Measurements from ENCODE around the gene SULT1C4. TPM values are rescaled to one million over a fixed set of nuclear protein-coding genes. Genes with fewer than 3 reads are reported as not detected.

Gene SULT1C4
- total and polyA plus RNA-seq, 2 of the 8 experiments (the other 6 are each of a cell fraction or from before 2014, with no cell fraction given), result 1.5 to 2.1 TPM

GRCh38 chr2:108367561-108368175 lies 10.1 kb upstream of the SULT1C4 start:
- no peak overlapping the region for H3K23ac ChIP-seq (ENCODE audit: insufficient read length)
- no peak overlapping the region for H4K91ac ChIP-seq (replicated peaks; ENCODE audit: insufficient read length, low read length)
- no peak overlapping the region for H3K4ac ChIP-seq (replicated peaks; ENCODE audit: insufficient read length, low read depth, low read length)
- H2BK15ac ChIP-seq (ENCODE audit: low read length), result no peak overlapping the region
- H3K14ac ChIP-seq (ENCODE audit: insufficient read length), result no peak overlapping the region
- no peaks in the 10 kb centered on the region for H3K9me3 ChIP-seq (ENCODE audit: insufficient read depth in 2 of 2, low read depth in 1 of 2, low read length in 1 of 2)
- no peak overlapping the region for H2AK5ac ChIP-seq (ENCODE audit: low read depth, low read length)
- H2BK12ac ChIP-seq (ENCODE audit: low read depth, low read length), result no peak overlapping the region
- H3K18ac ChIP-seq (ENCODE audit: extremely low read depth, low read length), result no peak overlapping the region
- H3K27ac ChIP-seq (ENCODE audit: low read depth, low read length), result no peak overlapping the region
- no peak overlapping the region for H2AFZ ChIP-seq (ENCODE audit: low read length)
- ChIA-PET POLR2A (ENCODE audit: partially characterized antibody) (no interaction called here), CTCF (ENCODE audit: partially characterized antibody) (interaction anchor here (0.9 to 1.2 kb wide), 2 partner anchors 29 to 80 kb away, joined by 3 read pairs; no protein-coding TSS in a partner anchor)
- no peak for DNase-seq (ENCODE audit: low read depth in 1 of 2, low spot score in 2 of 2)
- H3K56ac ChIP-seq (replicated peaks; ENCODE audit: insufficient read length, low read depth, low read length), result no peak overlapping the region
- no peaks in the 10 kb centered on the region for H4K20me1 ChIP-seq (replicated peaks in 1 of 2; ENCODE audit: control insufficient read depth in 1 of 2, insufficient read depth in 2 of 2, low read length in 2 of 2)
- H3K27me3 ChIP-seq (replicated peaks in 1 of 4; ENCODE audit: control insufficient read depth in 3 of 4, extremely low read depth in 1 of 4, insufficient read depth in 3 of 4, low read length in 3 of 4), result no peaks in the 10 kb centered on the region
- H3K9ac ChIP-seq (replicated peaks in 1 of 4; ENCODE audit: extremely low read depth in 1 of 4, low read depth in 3 of 4, low read length in 3 of 4), result no peak overlapping the region
- FAIRE-seq, result no peak
- no peaks in the 10 kb centered on the region for H3K79me1 ChIP-seq (ENCODE audit: low read depth, low read length)
- no peak overlapping the region for H3K4me3 ChIP-seq (ENCODE audit: extremely low read depth in 1 of 4, insufficient read depth in 2 of 4, low read depth in 3 of 4, low read length in 4 of 4)
- H4K5ac ChIP-seq (ENCODE audit: insufficient read length, low read depth, low read length), result no peak overlapping the region
- WGBS, 2 experiments (ENCODE audit: extremely low coverage in 1 of 2, insufficient coverage in 1 of 2, insufficient read length in 1 of 2, insufficient replicate concordance in 2 of 2, low coverage in 1 of 2, low lambda C conversion rate in 2 of 2, missing lambda C conversion rate in 1 of 2), result 89% methylated on average over 2 of the region's 2 CpGs; no CpG with 5 or more reads in 1 of the 2 experiments
- H2BK20ac ChIP-seq (ENCODE audit: low read length), result no peak overlapping the region
- no peak overlapping the region for H4K8ac ChIP-seq (ENCODE audit: extremely low read depth, insufficient read depth, low read length)
- no peak overlapping the region for H3K4me2 ChIP-seq (ENCODE audit: insufficient read depth in 1 of 2, low read depth in 2 of 2, low read length in 2 of 2)
- H2BK5ac ChIP-seq (ENCODE audit: low read depth, low read length), result no peak overlapping the region
- H3K23me2 ChIP-seq (ENCODE audit: low read depth, low read length), result no peaks in the 10 kb centered on the region
- H2BK120ac ChIP-seq (replicated peaks; ENCODE audit: low read depth, low read length), result no peak overlapping the region
- peaks cover 0 to 4% (median 3%) of the 10 kb centered on the region in 4 experiments; a peak in 2 of 7 replicates for H3K4me1 ChIP-seq (replicated peaks in 1 of 4; ENCODE audit: control insufficient read depth in 3 of 4, insufficient read depth in 4 of 4, low read length in 3 of 4)
- H3K79me2 ChIP-seq (ENCODE audit: control insufficient read depth in 1 of 2, insufficient read depth in 2 of 2, low read length in 2 of 2), result no peaks in the 10 kb centered on the region
- no peaks in the 10 kb centered on the region for H3K36me3 ChIP-seq (ENCODE audit: control insufficient read depth in 2 of 4, insufficient read depth in 4 of 4, low read length in 3 of 4)
- no peak for TF ChIP-seq POLR2A (IDR thresholded peaks at IDR 0.05; ENCODE audit: control extremely low read depth in 1 of 2, low read depth in 2 of 2, low read length in 2 of 2)
- TF ChIP-seq RNF2 (IDR thresholded peaks at IDR 0.05; ENCODE audit: borderline replicate concordance, low read depth, low read length, missing control alignments, poor library complexity, severe bottlenecking), result no peak
- TF ChIP-seq HDAC2 (IDR thresholded peaks at IDR 0.05; ENCODE audit: borderline replicate concordance in 1 of 2, low read depth in 2 of 2, low read length in 2 of 2), result no peak
- no peak for TF ChIP-seq TBP (IDR thresholded peaks at IDR 0.05; ENCODE audit: low read depth, low read length)
- TF ChIP-seq ASH2L (IDR thresholded peaks at IDR 0.05; ENCODE audit: low read length), result no peak
- TF ChIP-seq CHD2 (IDR thresholded peaks at IDR 0.05; ENCODE audit: low read length), result no peak
- no peak for TF ChIP-seq RXRA (IDR thresholded peaks at IDR 0.05; ENCODE audit: insufficient read depth, low read depth, low read length)
- TF ChIP-seq BACH1 (IDR thresholded peaks at IDR 0.05; ENCODE audit: low read length), result no peak
- TF ChIP-seq KDM1A (IDR thresholded peaks at IDR 0.05; ENCODE audit: borderline replicate concordance, low read length), result no peak
- TF ChIP-seq MAX (IDR thresholded peaks at IDR 0.05), result no peak
- no peak for TF ChIP-seq PHF8 (conservative IDR thresholded peaks at IDR 0.05; ENCODE audit: low read depth, low read length)
- no peak for TF ChIP-seq HDAC6 (IDR thresholded peaks at IDR 0.05; ENCODE audit: low read depth, low read length)
- no peak for TF ChIP-seq EZH2 (IDR thresholded peaks at IDR 0.05; ENCODE audit: low read depth, low read length, severe bottlenecking)
- no peak for TF ChIP-seq BRCA1 (IDR thresholded peaks at IDR 0.05; ENCODE audit: low read depth, low read length)

Measured in H1 (cell line).